Tibial nerve (tissue), 3 donors: ENCODE results near the gene BICDL2.

ENCODE experiments used
- EP300 ChIP-seq, 2 donors: sonication (generic); formaldehyde crosslinking; IDR thresholded peaks; one replicate each; pipeline ENCODE4 v1.6.1; 2017; ENCODE audit warnings: antibody characterized with exemption in 2 of 2, mild to moderate bottlenecking in 1 of 2
- POLR2A ChIP-seq, 2 donors: fragments of 450-650 bp; IDR thresholded peaks; one replicate each; pipeline ENCODE4 v1.6.1; 2017; ENCODE audit warnings: antibody characterized with exemption in 2 of 2, mild to moderate bottlenecking in 2 of 2, moderate library complexity in 2 of 2

DNA sequence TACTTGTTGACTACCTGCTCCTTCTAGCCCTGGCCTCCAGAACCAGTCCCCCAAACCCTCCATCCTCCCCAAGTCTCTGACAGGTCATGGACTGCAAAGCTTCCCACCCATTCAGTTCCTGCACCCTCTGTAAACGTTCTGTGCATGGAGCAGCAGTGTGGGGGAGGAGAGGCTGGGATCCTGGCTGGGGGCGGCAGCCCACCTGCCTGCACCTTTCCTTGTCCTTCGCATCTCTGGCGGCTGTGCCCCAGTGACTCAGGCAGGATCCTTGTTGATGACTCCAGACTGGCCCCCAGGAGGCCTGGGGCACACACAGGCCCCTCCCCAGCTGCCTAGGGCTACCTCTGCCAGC, 54.9 kb downstream of the BICDL2 start:
- TF ChIP-seq POLR2A (IDR thresholded peaks at IDR 0.05): no peak
- no peak for TF ChIP-seq EP300 (IDR thresholded peaks at IDR 0.05)
